Muscle layer of colon (tissue), 2 donors: ENCODE measurements around the gene ADAM10.

Experiments
- H3K27ac ChIP-seq: one replicate; pipeline ENCODE4 v1.7.0; 2013; ENCODE audit warnings: low read depth, mild to moderate bottlenecking, low read length, moderate library complexity
- H3K27me3 ChIP-seq, 2 donors: one replicate each; pipeline ENCODE4 v1.7.0; 2013; ENCODE audit warnings: low read length in 2 of 2, mild to moderate bottlenecking in 2 of 2; ENCODE audit not compliant: insufficient read depth in 2 of 2, control insufficient read depth in 1 of 2
- H3K36me3 ChIP-seq: one replicate; pipeline ENCODE4 v1.7.0; 2013; ENCODE audit warnings: mild to moderate bottlenecking, low read length; ENCODE audit not compliant: insufficient read depth
- H3K4me1 ChIP-seq: one replicate; pipeline ENCODE4 v1.7.0; 2013; ENCODE audit warnings: mild to moderate bottlenecking, low read length; ENCODE audit not compliant: insufficient read depth
- H3K4me3 ChIP-seq, 2 donors: one replicate each; pipeline ENCODE4 v1.7.0; 2013; ENCODE audit warnings: low read length in 2 of 2, low read depth in 1 of 2, mild to moderate bottlenecking in 1 of 2, moderate library complexity in 1 of 2
- H3K9ac ChIP-seq: one replicate; pipeline ENCODE4 v1.7.0; 2013; ENCODE audit warnings: low read length
- H3K9me3 ChIP-seq: one replicate; pipeline ENCODE4 v1.7.0; 2013; ENCODE audit warnings: mild to moderate bottlenecking, low read length
- donor health status: abdominal sarcoma.
- donor health status: Adenocarcinoma of cecum.

ADAM10 gene

DNA sequence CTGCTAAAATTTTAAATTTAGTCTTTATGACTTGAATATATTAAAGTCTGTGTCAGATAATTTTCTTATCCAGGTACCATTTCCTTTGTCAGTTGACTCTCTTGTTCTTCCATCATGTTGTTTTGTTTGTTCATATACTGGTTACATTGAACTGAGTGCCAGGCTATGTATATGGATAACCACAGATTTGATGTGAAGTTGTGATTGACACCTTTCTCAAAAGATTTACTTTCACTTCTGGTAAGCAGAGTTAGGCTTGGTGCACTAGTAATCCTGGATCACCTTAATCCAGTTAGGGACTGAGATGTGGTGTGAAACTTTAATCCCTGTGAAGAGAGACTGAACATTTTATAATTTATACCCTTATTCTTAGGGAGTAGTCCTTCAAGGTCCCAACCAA, 99.4 kb downstream of the ADAM10 start:
- Histone ChIP-seq H3K27me3 (no peaks in the 10 kb centered on the region), H3K27ac (no peak overlapping the region), H3K4me3 (no peak overlapping the region), H3K4me1 (no peaks in the 10 kb centered on the region), H3K9me3 (no peaks in the 10 kb centered on the region), H3K9ac (no peak overlapping the region), H3K36me3 (no peaks in the 10 kb centered on the region)

DNA sequence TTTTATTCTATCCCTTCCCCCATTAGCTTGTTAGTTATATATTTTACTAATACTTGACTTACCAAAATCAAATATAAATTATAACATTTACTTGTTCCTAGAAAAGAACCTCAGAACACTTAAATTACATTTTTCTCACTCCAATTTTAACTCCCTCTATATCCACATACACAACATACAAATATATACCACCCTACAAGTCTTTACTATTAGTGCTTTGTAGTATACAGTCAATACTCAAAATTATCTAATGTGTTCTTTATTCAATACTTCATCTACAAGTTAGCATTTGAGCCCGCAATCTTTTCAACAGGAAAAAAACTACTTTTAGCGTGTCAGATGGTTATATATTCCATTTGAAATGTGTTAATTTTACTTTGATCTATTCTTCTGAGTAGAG, 100.3 kb downstream of the ADAM10 start:
- H3K9me3 ChIP-seq, result no peaks in the 10 kb centered on the region
- no peak overlapping the region for H3K4me3 ChIP-seq
- H3K9ac ChIP-seq, result no peak overlapping the region
- H3K27me3 ChIP-seq, result no peaks in the 10 kb centered on the region
- no peak overlapping the region for H3K27ac ChIP-seq
- H3K4me1 ChIP-seq, result no peaks in the 10 kb centered on the region
- H3K36me3 ChIP-seq, result no peaks in the 10 kb centered on the region

DNA sequence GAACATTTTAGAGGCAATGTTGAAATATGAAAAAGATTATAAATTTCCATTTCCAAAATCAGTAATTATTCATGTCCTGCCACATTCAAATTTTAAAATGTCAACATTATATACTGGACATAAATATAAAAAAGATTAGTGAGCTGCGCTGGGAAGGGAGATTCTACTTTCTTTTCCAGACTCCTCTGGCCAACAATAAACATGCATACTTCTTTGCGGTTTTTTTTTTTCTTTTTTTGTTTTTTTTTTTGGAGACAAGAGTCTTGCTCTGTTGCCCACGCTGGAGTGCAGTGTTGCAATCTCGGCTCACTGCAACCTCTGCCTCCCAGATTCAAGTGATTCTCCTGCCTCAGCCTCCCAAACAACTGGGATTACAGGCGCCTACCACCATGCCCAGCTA, 105.5 kb downstream of the ADAM10 start:
- H3K4me3 ChIP-seq, result no peak overlapping the region
- no peak overlapping the region for H3K27ac ChIP-seq
- H3K27me3 ChIP-seq, result no peaks in the 10 kb centered on the region
- H3K4me1 ChIP-seq, result no peaks in the 10 kb centered on the region
- no peaks in the 10 kb centered on the region for H3K36me3 ChIP-seq
- no peaks in the 10 kb centered on the region for H3K9me3 ChIP-seq
- no peak overlapping the region for H3K9ac ChIP-seq

DNA sequence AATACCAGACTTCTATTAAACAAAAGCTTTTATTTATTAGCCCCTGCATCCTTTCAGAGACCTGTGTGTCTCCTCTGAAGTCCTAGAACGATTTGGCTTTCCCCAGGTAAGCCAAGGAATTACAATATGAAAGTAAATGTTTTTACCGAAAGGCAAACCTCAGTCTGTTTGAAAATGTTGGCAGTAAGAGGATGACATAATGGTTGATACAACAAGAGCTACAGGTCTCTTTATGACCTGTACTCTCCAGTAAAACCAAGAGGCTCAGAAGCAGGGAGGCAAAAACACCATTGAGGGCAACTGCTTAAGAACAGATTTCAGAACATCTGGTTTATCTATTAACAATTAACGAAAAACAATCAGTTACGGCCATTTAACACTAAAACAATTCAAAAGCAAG, 107.8 kb downstream of the ADAM10 start:
- Histone ChIP-seq H3K4me1 (no peaks in the 10 kb centered on the region), H3K4me3 (no peak overlapping the region), H3K27ac (no peak overlapping the region), H3K36me3 (peaks cover 5% of the 10 kb centered on the region), H3K27me3 (no peaks in the 10 kb centered on the region), H3K9me3 (no peaks in the 10 kb centered on the region), H3K9ac (no peak overlapping the region)

DNA sequence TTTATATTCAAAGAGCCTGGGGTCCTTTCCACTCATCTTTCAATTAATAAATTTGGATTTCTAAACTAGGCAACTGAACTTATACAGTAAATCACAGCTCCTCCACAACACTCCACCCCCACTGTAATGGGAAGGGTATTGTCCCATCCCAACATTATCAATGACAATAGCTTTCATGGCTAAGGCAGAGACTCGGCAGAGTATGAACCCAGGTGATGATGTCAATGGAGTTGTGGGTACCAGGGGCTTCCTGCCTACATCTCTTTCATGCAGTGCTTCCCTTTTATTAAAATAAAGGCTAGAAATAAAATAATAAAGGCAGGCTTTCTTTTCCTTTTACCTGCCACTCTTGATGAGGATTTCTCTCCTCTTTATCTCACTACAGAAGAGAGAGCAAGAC, 109.5 kb downstream of the ADAM10 start:
- peaks cover 5% of the 10 kb centered on the region for H3K36me3 ChIP-seq

DNA sequence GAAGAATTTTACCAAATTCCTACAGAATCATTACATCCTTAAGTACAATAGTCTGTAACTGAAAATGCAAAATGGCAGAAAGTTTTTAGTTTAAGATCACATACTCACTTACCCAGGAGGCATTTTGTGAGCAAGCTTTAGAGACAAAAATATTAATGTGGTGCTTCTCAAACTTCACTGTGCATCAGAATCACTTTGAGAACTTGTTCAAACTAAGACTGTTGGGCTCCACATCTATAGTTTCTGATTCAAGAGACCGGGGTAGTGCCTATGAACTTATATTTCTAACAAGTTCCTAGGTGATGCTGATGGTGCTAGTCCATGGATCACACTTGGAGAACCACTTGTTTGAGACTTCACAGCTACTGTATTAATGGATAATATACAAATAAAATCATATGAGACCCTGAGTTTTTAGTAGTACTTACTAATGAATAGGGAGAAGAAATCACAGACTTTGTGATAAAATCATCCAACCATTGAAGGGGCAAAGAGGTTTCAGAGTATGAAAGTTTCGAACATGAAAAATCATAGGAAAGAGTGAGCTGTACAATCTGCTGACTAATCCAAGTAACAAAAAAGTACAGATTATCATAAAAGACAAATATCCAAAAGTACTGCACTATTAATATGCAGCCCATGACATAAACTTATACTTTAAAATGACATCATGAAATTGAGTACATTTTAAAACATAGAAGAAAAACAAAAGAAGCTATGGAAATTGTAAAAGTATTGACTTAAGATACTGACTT, 110.3 kb downstream of the ADAM10 start:
- Histone ChIP-seq H3K27me3 (no peaks in the 10 kb centered on the region), H3K27ac (no peak overlapping the region), H3K9me3 (no peaks in the 10 kb centered on the region), H3K36me3 (peaks cover 5% of the 10 kb centered on the region), H3K9ac (no peak overlapping the region), H3K4me3 (no peak overlapping the region), H3K4me1 (no peaks in the 10 kb centered on the region)

More for the DNA sequence above, 109.5 kb downstream of the ADAM10 start:
- no peak overlapping the region for H3K9ac ChIP-seq
- no peak overlapping the region for H3K27ac ChIP-seq
- no peaks in the 10 kb centered on the region for H3K27me3 ChIP-seq
- H3K4me1 ChIP-seq, result no peaks in the 10 kb centered on the region
- no peak overlapping the region for H3K4me3 ChIP-seq
- H3K9me3 ChIP-seq, result no peaks in the 10 kb centered on the region

DNA sequence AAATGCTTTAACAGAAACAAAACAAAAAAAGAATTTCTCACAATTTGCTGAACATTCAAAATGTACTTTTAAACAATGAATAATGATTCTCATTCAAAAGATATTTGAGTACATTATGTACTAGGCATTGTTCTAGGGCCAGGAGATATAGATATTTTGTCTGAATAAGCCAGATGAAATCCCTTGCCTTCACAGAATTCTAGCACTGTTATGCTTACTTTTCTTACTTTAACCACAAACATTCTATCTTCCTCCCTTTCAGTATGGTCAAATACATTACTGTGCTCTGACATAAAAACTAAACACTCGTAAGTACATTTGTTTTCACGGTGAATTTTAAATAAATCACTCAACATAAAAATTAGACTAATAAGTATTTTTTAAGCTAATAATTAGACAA, 116.7 kb downstream of the ADAM10 start:
- H3K4me1 ChIP-seq, result peaks cover 14% of the 10 kb centered on the region
- no peak overlapping the region for H3K4me3 ChIP-seq
- peaks cover under 1% of the 10 kb centered on the region for H3K36me3 ChIP-seq
- no peak overlapping the region for H3K27ac ChIP-seq
- H3K9me3 ChIP-seq, result no peaks in the 10 kb centered on the region
- H3K9ac ChIP-seq, result no peak overlapping the region
- H3K27me3 ChIP-seq, result no peaks in the 10 kb centered on the region

DNA sequence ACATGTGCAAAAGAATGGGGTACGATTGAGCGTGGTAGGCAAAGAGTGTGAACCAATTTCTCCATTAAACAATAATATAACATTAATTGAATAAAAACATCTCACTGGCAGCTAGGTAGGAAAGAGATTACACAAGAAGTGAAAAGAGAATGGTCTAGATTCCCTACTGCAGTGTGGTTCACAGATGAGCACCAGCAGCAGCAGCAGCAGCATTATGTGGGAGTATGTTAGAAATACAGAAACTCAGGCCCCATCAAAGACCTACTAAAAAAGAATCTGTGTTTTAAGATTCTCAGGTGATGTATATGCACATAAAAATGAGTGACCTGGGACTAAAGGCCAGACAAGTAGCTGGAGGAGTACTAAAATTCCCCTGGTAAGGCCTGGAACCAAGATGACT, 118.2 kb downstream of the ADAM10 start:
- no peak overlapping the region for H3K27ac ChIP-seq
- no peaks in the 10 kb centered on the region for H3K27me3 ChIP-seq
- no peak overlapping the region for H3K9ac ChIP-seq
- H3K4me3 ChIP-seq, result no peak overlapping the region
- H3K9me3 ChIP-seq, result no peaks in the 10 kb centered on the region
- H3K4me1 ChIP-seq, result peaks cover 22% of the 10 kb centered on the region
- H3K36me3 ChIP-seq, result peaks cover 8% of the 10 kb centered on the region

DNA sequence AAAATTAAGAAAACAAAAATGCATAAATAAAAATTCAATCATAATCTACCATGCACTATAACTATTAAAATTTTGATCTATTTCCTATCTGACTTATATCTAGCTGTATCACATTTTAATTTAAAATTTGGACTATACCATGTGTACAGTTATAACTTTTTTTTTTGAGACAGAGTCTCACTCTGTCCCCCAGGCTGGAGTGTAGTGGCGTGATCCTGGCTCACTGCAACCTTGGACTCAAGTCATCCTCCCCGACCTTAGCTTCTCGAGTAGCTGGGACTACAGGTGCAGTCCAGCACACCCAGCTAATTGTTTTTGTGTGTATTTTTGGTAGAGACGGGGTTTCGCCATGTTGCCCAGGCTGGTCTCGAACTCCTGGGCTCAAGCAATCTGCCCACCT, 119.9 kb downstream of the ADAM10 start:
- no peaks in the 10 kb centered on the region for H3K27me3 ChIP-seq
- no peak overlapping the region for H3K27ac ChIP-seq
- H3K4me3 ChIP-seq, result no peak overlapping the region
- peaks cover 8% of the 10 kb centered on the region for H3K36me3 ChIP-seq
- no peak overlapping the region for H3K9ac ChIP-seq
- H3K4me1 ChIP-seq, result peaks cover 22% of the 10 kb centered on the region
- no peaks in the 10 kb centered on the region for H3K9me3 ChIP-seq

DNA sequence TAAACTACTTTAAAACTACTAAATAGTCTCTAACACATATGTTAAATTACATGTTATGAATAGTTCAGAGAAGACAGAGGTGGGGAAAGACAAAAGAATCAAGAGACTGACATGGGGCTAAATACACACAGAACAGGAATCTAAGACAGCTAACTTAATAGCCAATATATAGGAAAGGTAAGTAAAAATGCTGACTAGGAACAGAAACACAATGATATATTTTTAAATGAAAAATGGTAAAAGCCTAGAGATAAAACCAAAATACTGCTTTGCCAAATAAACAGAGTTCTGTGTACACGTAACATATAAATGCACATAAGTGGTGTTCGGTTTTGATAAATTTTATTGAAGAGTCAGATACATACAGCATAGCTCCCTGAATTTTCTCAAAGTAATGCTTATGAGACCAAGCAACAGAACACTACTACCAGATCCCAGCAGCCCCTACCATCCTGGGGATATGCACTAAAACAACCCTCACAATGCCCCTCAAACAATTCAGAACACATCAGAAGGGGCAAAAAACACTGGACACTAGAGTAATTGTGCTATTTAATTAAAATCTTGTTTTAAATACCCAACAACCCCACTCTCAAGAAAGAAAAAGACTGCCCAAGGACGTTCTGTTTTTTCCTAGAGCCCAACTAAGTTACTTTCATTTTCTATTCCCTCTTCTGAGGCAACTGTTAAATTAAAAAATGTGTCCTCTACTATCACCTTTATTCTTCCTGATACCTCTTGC, 121.1 kb downstream of the ADAM10 start:
- peak overlapping the region; percentile 66 for H3K9ac ChIP-seq
- peak overlapping the region in 1 of 2 donors; percentile 53 for H3K4me3 ChIP-seq
- peaks cover 8% of the 10 kb centered on the region for H3K36me3 ChIP-seq
- peak overlapping the region; percentile 5 for H3K27ac ChIP-seq
- peaks cover 22% of the 10 kb centered on the region for H3K4me1 ChIP-seq
- no peaks in the 10 kb centered on the region for H3K27me3 ChIP-seq
- no peaks in the 10 kb centered on the region for H3K9me3 ChIP-seq

DNA sequence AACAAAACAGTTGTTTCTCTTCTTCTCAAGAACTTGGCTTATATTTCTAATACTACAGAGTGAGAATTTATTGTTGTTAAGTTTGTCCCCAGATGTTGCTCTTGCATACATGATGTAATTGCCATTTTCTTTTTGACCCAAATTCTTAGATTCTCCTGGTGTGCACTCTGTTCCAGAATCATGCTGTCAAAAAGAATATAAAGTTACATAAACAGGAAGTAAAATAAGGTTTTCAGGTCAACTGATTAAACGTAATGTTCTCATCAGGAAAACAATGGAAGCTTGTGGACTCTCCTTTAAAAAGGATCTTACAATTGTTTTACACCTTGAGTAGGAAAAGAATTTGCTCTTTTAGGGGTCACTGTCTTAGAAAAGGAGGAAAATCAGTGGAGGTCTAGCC, 121.8 kb downstream of the ADAM10 start:
- H3K9me3 ChIP-seq, result no peaks in the 10 kb centered on the region
- H3K4me3 ChIP-seq, result peak overlapping the region in 1 of 2 donors; percentile 53
- peaks cover 8% of the 10 kb centered on the region for H3K36me3 ChIP-seq
- H3K4me1 ChIP-seq, result peaks cover 22% of the 10 kb centered on the region
- H3K9ac ChIP-seq, result no peak overlapping the region
- no peak overlapping the region for H3K27ac ChIP-seq
- H3K27me3 ChIP-seq, result no peaks in the 10 kb centered on the region

DNA sequence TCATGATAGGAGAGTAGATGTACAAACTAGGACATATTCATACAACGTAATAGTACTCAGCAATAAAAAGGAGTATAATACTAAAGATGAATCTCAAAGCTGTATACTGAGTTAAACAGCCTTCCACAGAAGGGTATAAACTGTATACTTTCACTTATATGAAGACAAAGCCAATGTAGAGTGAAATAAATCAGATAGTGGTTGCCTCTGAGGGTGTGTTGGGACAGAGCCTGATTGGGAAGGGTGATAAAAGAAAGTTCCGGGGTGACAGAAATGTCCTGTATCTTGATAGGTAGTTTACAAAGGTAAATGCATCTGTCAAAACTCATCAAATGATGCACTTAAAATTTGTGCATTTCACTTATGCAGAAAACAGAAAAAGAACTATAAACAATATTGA, 122.5 kb downstream of the ADAM10 start:
- no peaks in the 10 kb centered on the region for H3K9me3 ChIP-seq
- H3K4me3 ChIP-seq, result no peak overlapping the region
- peaks cover 8% of the 10 kb centered on the region for H3K36me3 ChIP-seq
- no peak overlapping the region for H3K9ac ChIP-seq
- no peaks in the 10 kb centered on the region for H3K27me3 ChIP-seq
- peaks cover 22% of the 10 kb centered on the region for H3K4me1 ChIP-seq
- H3K27ac ChIP-seq, result no peak overlapping the region
